HG03060 (cell line): Measurements from ENCODE around the gene TRIM29.
"Not testable (repeated sequence)": the region's sequence is repeated elsewhere in the genome, so short reads cannot be mapped to it uniquely, and the experiment has no call there.

ENCODE experiments used
- ATAC-seq: cut with Tn5 transposase; IDR thresholded peaks from one replicate; pipeline ENCODE4 v1.9.1; 2021; ENCODE audit warnings: low read depth, moderate number of reproducible peaks; ENCODE audit not compliant: unreplicated experiment

Gene TRIM29, protein sequence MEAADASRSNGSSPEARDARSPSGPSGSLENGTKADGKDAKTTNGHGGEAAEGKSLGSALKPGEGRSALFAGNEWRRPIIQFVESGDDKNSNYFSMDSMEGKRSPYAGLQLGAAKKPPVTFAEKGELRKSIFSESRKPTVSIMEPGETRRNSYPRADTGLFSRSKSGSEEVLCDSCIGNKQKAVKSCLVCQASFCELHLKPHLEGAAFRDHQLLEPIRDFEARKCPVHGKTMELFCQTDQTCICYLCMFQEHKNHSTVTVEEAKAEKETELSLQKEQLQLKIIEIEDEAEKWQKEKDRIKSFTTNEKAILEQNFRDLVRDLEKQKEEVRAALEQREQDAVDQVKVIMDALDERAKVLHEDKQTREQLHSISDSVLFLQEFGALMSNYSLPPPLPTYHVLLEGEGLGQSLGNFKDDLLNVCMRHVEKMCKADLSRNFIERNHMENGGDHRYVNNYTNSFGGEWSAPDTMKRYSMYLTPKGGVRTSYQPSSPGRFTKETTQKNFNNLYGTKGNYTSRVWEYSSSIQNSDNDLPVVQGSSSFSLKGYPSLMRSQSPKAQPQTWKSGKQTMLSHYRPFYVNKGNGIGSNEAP

GRCh38 chr11:120137611-120138521 lies at the start of gene TRIM29:
Gene TRIM29 (minus strand): TSS chr11:120138113. CDS start chr11:120138031, 82 bp downstream.
- no peak for ATAC-seq

DNA sequence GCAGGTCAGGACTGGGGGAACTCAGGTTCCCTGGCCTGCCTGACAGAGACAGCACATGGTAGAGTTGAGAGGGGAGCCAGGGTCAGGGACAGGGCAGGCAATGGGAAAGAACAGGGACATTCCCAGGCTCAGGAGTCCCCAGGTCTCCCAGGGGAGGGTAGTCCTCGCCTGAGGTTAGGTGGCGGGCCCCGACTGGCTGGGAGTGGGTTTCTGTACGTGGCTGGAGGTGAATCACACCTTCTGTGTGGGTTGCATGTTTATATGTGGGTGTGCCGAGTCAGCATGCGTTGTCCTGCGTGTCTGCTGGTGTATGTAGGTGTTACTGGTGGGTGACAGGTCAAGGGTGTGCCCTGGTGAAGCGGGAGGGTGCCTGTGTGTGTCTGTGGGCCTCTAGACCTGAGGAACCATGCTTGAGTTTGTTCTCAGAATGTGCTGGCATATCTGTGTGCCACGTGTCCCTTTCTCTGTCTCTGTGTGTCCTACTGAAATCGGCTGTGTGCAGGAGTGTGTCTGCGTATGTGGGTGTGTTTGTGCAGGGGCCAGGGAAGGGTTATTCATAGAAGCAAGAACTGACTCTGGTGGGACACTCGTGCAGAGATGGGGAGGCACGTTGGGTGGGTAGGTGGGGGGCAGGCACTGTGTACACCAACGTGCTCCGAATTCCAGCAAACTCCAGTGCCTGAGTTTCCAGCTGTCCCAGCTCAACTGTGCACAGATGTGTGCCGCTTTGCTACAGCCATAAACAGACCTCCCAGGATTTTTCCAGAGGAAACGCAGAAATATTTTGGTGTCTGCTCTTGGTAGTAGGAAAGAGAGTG lies 49.1 kb upstream of the TRIM29 start:
- peak; percentile 43 for ATAC-seq

DNA sequence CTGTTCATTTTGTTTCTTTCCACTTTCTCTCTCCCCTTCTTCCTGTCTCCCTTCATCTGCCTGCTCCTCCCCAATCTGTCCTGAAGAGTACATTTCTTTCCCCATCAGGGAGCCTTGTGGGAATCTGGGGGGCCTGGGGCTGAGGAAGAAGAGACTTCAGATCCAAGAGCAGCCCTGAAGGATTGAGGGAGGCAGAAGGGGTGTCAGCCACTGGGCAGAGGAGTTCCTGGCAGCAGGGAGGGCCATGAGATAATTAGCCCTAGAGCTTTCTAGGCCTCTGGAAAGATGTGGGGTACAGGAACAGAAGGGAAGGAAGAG lies 48.5 kb upstream of the TRIM29 start:
- no peak for ATAC-seq

GRCh38 chr11:120185706-120186455 lies 48.0 kb upstream of the TRIM29 start:
- ATAC-seq = no peak

DNA sequence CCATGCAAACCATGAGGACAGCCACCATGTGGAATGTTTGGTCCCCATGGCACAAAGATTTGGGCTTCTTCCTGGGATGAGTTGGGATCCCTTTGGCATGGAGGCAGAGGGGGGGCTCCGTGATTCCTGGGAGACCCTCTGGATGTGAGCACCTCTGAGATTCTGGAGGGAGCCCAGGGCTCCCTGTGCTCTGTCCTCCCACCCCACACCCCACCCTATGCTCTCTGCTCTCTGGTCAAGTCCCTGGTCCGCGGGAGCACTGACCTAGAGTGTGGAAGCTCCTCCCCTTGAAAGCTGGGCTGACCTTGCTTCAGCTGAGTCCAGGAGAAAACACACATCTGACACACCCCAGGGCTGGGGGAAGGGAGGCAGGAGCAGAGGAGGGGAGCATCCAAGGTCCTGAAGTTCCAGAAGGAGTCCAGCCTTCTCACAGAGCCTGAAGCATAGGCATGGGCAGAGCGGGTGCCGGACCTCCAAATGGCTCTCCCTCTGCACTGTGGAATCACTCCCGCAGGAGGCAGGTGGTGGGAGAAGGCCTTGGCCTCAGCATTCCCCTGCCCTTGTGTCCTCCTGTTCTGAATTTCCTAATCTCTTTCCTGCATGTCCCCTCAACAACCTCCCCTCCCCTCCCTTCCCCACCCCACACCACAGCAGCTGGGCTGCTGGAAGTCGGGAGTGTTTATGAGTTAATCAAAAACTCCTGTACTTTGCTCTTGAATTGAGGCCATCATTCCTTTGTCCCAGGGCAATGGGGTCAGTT lies 47.2 kb upstream of the TRIM29 start:
- ATAC-seq = no peak

DNA sequence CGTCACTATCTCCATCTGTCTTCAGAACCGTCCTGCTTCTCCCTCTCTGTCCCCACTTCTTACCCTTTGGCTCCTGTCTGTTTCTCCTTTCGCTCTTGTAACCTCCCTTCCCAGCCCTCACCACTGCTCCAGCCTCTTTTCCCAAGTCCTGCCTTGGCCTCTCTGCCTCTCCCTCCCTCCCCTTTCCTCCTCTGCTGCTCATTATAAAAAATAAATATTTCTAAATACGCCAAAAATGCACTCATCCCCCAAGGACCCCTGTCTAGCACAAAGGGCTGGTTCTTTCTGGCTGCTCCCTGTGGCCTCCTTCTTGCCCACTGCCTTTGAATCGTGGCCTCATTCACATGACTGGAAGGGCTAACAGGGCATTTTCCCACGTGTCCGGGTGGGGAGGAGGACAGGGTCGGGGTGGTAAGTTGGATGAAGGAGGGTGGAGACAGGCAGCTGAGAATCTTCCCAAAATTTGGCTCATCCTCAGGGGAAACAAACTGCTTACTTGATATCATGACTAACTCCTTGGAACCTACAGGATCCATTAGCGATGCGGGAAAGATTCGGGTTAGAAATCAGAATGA lies 46.5 kb upstream of the TRIM29 start:
- no peak for ATAC-seq

- no peak for ATAC-seq
Observed at GRCh38 chr11:120183701-120184141, 45.8 kb upstream of the TRIM29 start.

DNA sequence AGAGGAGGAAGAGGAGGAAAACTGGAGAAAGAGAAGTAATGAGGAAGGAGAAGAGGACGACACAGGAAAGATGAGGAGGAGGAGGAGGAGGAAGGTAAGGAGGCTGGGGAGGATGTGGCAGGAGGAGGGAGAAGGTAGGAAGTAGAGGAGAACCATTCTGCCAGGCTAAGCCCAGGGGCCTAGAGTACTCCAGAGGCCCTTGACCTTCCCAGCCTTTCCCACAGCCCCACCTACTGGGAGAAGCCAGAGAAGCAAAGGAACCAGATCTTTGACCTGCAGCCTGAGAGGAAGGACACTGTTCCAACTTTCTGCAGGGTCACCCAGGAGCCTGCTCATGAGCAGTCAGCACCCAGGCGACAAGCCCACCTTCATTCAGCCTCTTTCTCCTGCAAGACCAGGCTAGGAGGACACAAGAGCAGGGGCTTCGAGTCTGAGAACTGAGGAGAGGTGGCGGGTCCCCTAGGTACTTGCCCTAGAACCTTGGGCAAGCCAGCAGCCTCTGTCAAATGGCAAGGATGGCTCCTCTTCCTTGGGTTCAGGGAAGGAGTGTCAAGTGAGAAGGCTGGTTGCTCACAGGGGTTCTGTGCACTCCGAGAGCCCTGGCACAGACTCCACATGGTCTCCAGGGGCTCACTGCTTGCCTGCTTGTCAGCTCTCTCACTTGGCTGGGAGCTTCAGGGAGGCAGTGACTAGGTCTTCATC lies 45.0 kb upstream of the TRIM29 start:
- no peak for ATAC-seq

- no peak for ATAC-seq
Observed at GRCh38 chr11:120182372-120182771, 44.5 kb upstream of the TRIM29 start.

GRCh38 chr11:120181376-120181975 lies 43.6 kb upstream of the TRIM29 start:
- no peak for ATAC-seq

DNA sequence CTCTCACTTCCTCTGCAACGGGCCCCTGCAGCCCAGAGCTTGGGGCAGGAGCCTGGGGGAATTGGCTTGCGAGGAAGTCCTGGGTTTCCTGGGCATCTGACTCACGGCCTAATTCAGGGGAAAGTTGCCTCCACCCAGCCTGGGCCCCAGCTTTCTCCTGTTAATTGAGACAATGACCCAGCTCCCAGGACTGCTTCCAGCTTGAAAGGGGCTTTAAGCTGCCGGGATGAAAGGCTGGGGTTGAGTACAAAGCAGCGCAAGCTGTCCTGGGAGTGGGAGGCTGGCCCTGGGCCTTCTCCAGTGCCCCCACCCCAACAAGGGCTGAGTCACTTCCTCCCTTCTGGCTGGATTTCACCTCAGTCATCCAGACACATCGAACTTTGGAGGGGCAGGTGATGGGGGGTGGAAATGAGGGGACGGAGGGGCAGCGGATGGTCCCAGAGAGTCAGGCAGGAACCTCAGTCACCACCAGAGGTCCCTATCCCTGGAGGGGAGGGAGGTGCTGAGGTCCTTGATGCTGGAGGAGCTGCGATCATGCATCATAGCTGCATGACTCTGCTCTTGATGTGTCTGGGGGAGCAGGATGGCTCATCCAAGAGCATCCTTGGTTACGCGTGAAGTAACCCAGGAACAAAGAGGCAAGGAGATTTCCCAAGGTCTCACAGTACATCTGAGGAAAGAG lies 42.8 kb upstream of the TRIM29 start:
- ATAC-seq = no peak

GRCh38 chr11:120180063-120180462 lies 42.1 kb upstream of the TRIM29 start:
- not testable (repeated sequence) for ATAC-seq

GRCh38 chr11:120179057-120179672 lies 41.3 kb upstream of the TRIM29 start:
- no peak for ATAC-seq

DNA sequence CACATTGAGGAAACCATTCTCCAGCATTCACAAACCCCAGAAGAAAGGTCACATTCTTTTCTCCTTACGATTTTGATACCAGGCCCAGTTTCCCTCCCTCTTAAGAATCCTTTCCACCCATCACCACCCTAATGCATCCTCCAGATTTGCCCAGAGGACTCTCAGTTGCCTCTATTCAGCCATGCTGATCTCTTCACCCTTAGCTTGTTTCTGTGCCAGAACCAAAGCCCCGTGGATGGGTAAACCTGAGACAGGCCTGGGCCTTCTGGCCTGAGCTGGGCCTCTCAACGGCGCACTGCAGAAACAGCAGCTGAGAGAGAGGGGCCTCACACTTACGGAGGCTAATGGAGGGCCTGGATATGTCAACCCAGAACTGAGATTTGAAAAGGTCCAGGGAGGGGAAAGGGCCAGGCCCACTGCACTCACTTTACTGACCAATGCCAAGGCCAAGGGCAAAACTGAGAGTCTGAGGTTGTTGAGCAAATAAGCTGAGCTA lies 40.7 kb upstream of the TRIM29 start:
- ATAC-seq = no peak

- no peak for ATAC-seq
Observed at GRCh38 chr11:120174866-120175265, 37.0 kb upstream of the TRIM29 start.

DNA sequence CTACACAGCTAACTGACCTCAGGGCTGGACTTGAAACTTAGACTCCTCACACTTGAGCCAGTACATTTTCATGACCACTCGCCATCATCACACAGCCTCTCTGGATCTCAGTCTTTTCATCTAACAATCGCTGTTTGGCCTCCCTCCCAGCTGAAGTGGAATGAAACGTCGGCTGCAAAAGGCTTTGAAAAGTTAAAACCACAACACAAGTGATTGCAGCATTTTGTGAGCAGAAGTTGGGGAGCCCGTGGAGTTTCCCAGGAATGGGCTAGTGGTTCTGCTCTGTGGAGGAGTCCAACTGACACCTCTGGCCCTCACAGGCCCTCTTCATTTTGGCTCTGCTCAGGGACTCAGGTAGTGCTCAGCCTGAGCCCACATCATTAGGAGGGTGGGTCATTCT lies 35.9 kb upstream of the TRIM29 start:
- no peak for ATAC-seq
